IPS DF 6.9 (cell line): Measurements from ENCODE around the gene VWF.

Source experiments
- DNase-seq: peaks from one replicate; pipeline ENCODE4 v3.0.0-alpha.2; 2013; ENCODE audit warnings: low read depth, low spot score
- H3K27ac ChIP-seq: one replicate; pipeline ENCODE4 v1.5.1; 2013; ENCODE audit warnings: low read length, control low read depth
- H3K27me3 ChIP-seq: 2 replicates; pipeline ENCODE4 v1.6.1; 2013; ENCODE audit warnings: mild to moderate bottlenecking, low read length; ENCODE audit not compliant: control insufficient read depth, insufficient read depth
- H3K36me3 ChIP-seq: 2 replicates; pipeline ENCODE4 v1.6.1; 2013; ENCODE audit warnings: low read length; ENCODE audit not compliant: control insufficient read depth, insufficient read depth
- H3K4me1 ChIP-seq: 2 replicates; pipeline ENCODE4 v1.6.1; 2013; ENCODE audit warnings: low read length; ENCODE audit not compliant: control insufficient read depth, insufficient read depth
- H3K4me3 ChIP-seq: 2 replicates; pipeline ENCODE4 v1.5.1; 2013; ENCODE audit warnings: mild to moderate bottlenecking, low read length
- H3K9me3 ChIP-seq: 2 replicates; pipeline ENCODE4 v1.6.1; 2013; ENCODE audit warnings: low read length, inconsistent platforms; ENCODE audit not compliant: control insufficient read depth, insufficient read depth
- WGBS: extraction: QIAGEN DNeasy Blood & Tissue Kit; methylation state at CpG from one replicate; pipeline ENCODE4 v1.1.7; 2013; ENCODE audit warnings: mixed read lengths, missing lambda C conversion rate; ENCODE audit not compliant: insufficient read length, insufficient coverage; 5-methylcytosine and 5-hydroxymethylcytosine counted together

Gene VWF

DNA sequence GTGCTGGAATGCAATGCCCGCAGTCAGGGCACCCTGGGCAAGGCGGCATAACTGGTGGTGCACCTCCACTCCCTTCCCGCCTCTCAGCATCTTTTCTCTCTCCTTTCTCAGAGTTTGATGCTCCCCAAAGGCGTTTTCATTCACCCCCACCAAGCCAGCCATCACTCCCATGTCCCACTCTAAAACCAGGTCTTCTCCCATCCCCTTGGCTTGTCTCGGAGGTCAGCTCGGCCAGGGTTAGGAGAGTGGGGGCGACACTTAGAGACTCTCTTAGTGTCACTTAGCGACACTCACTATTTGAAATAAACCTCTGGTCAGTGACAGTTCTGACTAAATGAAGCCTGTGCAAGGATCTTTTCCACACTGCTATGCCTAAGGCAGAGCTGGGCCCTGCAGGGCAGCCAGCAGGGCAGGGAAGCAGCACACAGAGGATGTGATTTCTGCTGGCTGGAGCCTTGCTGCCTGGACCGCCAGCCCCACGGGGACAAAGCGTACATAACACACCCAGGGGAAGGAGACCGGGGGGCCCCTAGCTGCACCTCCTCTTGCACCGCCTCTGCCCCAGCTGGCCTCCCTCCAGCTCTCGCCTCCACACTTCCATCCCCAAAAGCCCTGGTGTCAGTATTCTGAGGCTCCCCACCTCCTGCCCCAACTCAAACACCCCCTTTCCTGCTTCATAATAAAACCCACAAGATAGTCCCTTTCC lies 64.5 kb downstream of the VWF start:
- no CpG with 5 or more reads among the region's 14 CpGs for WGBS
- Histone ChIP-seq H3K27ac (no peak overlapping the region), H3K4me3 (no peak overlapping the region), H3K9me3 (no peaks in the 10 kb centered on the region), H3K4me1 (peaks cover 8% of the 10 kb centered on the region), H3K27me3 (no peaks in the 10 kb centered on the region), H3K36me3 (no peaks in the 10 kb centered on the region)
- DNase-seq: no peak

DNA sequence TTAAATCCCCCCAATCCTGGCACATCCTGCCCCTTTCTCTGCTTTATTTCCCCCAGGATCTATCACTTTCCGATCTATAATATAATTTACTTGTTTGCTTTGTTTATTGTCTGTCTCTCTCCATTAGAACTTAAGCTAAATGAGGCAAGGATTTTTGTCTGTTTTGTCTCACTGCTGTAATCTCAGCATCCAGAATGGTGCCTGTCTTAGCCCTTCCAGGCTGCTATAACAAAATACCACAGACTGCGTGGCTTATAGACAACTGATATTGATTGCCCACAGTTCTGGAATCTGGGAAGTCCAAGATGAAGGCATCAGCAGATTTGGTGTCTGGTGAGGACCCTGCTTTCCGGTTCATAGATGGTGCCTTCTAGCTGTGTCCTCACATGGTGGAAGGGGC lies 65.2 kb downstream of the VWF start:
- H3K4me3 ChIP-seq: no peak overlapping the region
- H3K27ac ChIP-seq: no peak overlapping the region
- no peaks in the 10 kb centered on the region for H3K36me3 ChIP-seq
- WGBS: no CpG with 5 or more reads among the region's 3 CpGs
- no peaks in the 10 kb centered on the region for H3K27me3 ChIP-seq
- no peak for DNase-seq
- peaks cover 8% of the 10 kb centered on the region for H3K4me1 ChIP-seq
- H3K9me3 ChIP-seq: no peaks in the 10 kb centered on the region

DNA sequence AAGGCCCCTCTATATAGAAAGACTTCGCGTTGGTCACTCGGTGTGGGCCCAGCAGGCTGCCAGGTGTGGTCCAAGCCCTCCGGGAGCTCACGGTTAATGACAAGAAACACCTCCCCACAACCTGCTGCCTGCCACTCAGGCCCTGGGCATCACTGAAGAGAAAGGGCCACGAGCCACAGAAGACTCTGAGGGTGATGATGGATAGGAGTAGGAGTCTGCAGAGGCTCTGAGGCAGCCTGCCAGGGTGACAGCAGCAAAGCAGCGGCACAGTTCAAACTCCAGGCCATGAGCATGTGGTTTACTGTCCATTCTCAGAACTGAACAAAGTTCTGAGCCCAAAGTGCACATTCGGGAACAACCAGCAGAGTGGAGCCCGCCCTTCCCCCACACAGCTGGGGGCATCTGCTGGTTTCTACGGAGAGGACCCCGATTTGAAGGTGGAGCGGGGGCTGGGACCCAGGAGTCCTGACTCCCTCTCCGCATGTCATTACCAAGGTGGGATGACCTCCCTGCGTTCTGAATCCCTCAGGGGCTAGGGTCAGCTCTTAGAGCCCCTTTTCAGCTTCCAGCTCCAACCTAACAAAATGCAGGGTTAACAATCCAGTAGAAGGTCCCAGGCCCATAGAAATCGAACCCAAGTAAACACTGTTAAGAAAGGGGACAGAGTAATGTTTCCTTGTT lies 65.8 kb downstream of the VWF start:
- no CpG with 5 or more reads among the region's 15 CpGs for WGBS
- no peaks in the 10 kb centered on the region for H3K27me3 ChIP-seq

DNA sequence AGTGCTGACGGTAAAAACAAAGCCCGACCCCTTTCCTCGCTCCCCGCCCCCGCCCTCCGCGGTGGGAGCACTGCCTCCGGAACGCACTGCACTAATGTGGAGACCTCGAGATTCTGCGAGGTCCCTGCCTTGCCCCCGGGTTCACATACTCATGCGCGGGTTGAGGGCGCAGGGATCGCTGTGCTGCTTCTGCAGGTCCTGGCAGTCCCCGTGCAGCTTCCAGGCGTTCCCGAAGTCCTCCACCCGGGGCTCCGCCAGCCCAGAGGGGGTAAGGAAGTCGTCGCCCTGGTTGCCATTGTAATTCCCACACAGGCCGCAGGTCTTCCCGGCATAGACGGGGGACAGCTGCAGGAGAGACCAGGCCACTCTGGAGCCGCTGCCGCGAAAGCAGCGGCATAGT lies 66.8 kb downstream of the VWF start:
- Histone ChIP-seq H3K4me3 (peak overlapping the region; percentile 55; the same call in 1 of the 2 replicates), H3K4me1 (peaks cover 8% of the 10 kb centered on the region), H3K27ac (no peak overlapping the region), H3K27me3 (no peaks in the 10 kb centered on the region), H3K36me3 (no peaks in the 10 kb centered on the region), H3K9me3 (no peaks in the 10 kb centered on the region)
- no peak for DNase-seq
- no CpG with 5 or more reads among the region's 30 CpGs for WGBS

More for the DNA sequence above, 65.8 kb downstream of the VWF start:
- H3K9me3 ChIP-seq: no peaks in the 10 kb centered on the region
- peaks cover 8% of the 10 kb centered on the region for H3K4me1 ChIP-seq
- no peak overlapping the region for H3K27ac ChIP-seq
- no peaks in the 10 kb centered on the region for H3K36me3 ChIP-seq
- no peak overlapping the region for H3K4me3 ChIP-seq
- no peak for DNase-seq

DNA sequence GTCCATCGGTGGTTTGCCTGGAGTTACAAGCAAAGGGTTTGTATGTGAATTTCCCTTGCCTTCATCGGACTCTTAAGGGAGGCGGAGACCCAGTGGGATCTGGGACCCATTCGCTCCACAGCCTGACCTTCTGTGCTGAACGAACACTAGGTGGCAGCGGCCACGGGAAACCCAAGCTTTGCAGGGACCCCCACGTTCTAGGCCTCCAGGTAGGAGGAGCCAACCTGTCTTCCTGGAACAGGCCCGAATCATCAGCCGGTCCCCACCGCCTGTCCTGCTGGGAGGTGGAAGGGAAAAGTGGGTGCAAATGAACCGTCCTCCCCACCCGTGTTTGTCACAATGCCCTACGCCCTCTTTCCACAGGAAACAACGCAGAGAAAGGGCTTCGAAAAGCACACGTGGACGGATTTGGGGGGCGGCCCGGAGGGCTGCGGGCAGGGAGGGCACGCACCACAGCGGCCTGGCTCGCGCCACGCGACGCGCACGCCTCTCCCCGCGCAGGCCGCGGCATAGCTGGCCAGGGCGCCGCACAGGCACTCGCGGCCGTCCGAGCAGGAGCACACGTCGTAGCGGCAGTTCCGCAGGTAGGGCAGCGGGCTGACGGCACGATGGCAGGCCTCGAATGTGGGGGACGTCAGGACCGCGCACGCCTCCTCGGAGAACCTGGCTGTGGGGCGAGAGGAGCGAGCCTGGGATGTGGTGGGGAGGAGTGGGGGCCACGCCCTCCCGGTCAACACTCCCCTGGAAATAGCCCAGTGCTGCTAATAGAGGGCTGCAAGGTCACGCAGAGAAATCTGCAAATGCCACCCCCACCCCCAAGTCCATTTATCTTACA lies 67.8 kb downstream of the VWF start:
- DNase-seq: no peak
- no CpG with 5 or more reads among the region's 58 CpGs for WGBS
- H3K4me3 ChIP-seq: peak overlapping the region; percentile 35; the same call in 1 of the 2 replicates

DNA sequence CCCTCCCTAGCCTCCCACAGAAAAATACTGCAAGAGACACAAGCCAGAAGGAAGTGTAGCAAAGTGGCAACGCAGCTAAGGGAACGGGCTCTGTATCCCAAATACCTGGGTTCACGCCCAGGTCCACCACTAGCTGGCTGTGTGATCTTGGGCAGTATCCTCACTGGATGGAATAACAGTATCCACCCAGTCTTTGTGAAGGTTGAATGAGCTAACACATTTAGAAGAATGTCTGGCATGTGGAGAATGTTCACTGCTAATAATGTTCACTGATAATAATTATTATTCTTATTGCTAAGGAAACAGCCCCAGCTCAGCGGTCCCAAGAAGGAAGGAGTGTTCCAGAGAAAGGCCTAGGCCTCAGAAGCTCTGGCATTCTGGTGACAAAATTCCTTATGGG lies 70.9 kb downstream of the VWF start:
- H3K27ac ChIP-seq: no peak overlapping the region
- no peaks in the 10 kb centered on the region for H3K9me3 ChIP-seq
- no peak overlapping the region for H3K4me3 ChIP-seq
- H3K36me3 ChIP-seq: no peaks in the 10 kb centered on the region
- no peak for DNase-seq
- H3K27me3 ChIP-seq: no peaks in the 10 kb centered on the region
- WGBS: no CpG with 5 or more reads among the region's 4 CpGs
- H3K4me1 ChIP-seq: peaks cover 8% of the 10 kb centered on the region

More for the DNA sequence above, 67.8 kb downstream of the VWF start:
- H3K27me3 ChIP-seq: no peaks in the 10 kb centered on the region
- H3K36me3 ChIP-seq: no peaks in the 10 kb centered on the region
- H3K9me3 ChIP-seq: no peaks in the 10 kb centered on the region
- H3K4me1 ChIP-seq: peaks cover 8% of the 10 kb centered on the region
- H3K27ac ChIP-seq: no peak overlapping the region

DNA sequence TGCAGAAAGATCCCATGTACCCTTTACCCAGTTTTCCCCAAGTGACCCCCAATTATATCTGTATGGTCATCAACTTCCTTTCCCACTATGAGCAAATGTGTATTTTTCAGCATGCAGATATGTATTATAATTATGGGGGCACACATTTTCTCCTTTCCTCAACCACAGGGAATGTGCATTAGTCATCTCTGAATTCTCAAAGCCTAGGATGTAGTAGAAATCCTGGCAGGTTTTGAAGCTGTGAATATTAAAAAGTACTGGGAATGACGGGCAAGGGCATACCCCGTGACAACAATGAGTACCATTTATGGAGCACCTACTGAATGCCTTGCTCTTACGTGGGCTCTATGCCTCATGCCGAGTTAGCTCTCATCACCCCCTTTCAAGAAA lies 71.5 kb downstream of the VWF start:
- no peaks in the 10 kb centered on the region for H3K27me3 ChIP-seq
- H3K27ac ChIP-seq: no peak overlapping the region
- H3K4me1 ChIP-seq: peaks cover 6% of the 10 kb centered on the region
- no peak for DNase-seq
- H3K36me3 ChIP-seq: no peaks in the 10 kb centered on the region
- H3K4me3 ChIP-seq: no peak overlapping the region
- no peaks in the 10 kb centered on the region for H3K9me3 ChIP-seq
- WGBS: no CpG with 5 or more reads among the region's 4 CpGs

DNA sequence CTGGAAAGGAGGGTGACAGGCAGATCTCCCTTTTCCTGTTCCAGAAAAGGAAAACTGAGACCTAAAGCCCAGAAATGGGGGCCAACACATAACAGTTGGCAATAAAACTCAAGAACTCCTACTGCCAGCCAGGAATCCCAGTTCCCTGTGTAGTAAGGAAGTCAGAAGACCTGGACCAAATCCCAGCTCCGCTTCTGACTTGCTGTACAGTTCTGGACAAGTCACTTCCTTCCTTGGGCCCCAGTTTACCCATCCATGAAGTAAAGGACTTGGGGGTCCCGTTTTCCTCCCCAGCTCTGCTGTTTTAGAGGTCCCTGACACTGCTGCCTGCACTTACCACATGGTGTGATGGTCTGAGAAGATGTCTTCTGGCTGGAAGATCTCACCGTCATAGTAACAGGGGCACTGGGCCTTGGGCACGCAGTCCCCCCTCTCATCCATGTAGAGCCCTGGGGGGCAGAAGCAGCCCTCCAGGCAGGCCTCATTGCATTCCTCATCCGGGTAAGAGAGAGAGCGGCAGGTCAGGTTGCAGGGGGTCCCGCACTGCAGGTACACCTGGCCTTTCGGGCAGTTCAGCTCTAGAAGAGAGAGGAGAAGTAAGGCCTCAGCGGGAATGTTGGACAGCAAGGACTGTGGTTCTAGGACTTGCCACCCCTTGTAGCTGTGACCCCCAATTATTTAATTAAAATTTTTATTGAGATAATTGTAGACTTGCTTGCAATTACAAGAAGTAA lies 72.1 kb downstream of the VWF start:
- Histone ChIP-seq H3K27me3 (no peaks in the 10 kb centered on the region), H3K36me3 (no peaks in the 10 kb centered on the region), H3K27ac (no peak overlapping the region), H3K4me3 (no peak overlapping the region), H3K4me1 (peaks cover 6% of the 10 kb centered on the region), H3K9me3 (no peaks in the 10 kb centered on the region)
- WGBS: no CpG with 5 or more reads among the region's 9 CpGs
- no peak for DNase-seq

DNA sequence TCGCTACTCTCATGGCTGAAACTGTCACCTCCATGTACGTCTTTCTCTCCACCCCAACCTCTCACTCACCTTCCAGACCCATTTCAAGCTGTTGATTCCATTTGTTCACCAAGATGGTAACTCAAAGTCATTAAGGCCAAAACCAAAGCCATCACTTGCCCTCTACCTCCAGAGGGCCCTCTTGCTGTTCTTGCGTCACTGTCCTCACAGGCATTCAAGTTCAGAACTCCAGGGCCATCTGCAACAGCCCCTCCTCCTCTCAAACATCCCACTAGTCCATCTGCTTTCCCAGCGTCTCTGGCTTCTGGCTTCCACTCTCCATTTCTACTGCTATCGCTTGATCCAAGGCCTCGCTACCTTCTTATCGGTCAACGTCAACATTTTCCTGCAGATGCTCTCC lies 74.5 kb downstream of the VWF start:
- no peaks in the 10 kb centered on the region for H3K4me1 ChIP-seq
- H3K27ac ChIP-seq: no peak overlapping the region
- no CpG with 5 or more reads among the region's 8 CpGs for WGBS
- DNase-seq: no peak
- H3K36me3 ChIP-seq: no peaks in the 10 kb centered on the region
- H3K9me3 ChIP-seq: no peaks in the 10 kb centered on the region
- no peak overlapping the region for H3K4me3 ChIP-seq
- no peaks in the 10 kb centered on the region for H3K27me3 ChIP-seq

DNA sequence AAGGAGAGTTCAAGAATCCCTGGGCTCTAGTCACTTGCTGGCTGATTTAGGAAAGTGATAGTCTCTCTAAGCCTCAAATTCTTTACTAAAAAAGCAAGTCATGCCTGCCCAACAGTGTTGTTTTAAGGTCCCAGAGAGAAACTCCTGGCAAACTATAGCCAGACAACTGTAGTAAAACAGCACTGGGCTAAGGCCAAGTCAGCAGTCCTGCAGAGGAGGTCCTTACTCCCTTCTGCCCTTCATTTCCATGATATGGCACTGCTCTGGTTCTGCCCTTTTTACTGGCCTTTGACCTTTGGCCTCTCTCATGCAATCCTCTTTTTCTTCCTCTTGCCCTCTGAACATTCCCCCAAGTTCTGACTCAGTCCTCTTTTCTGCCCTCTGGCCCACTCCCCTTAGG lies 74.9 kb downstream of the VWF start:
- H3K27me3 ChIP-seq: no peaks in the 10 kb centered on the region
- DNase-seq: no peak
- no peaks in the 10 kb centered on the region for H3K9me3 ChIP-seq
- no peaks in the 10 kb centered on the region for H3K4me1 ChIP-seq
- H3K4me3 ChIP-seq: no peak overlapping the region
- H3K27ac ChIP-seq: no peak overlapping the region
- no peaks in the 10 kb centered on the region for H3K36me3 ChIP-seq
